Measurements from ENCODE around the gene IGF2. TPM values are rescaled to one million over a fixed set of nuclear protein-coding genes. Genes with fewer than 3 reads are reported as not detected.

IGF2 gene
- polyA plus RNA-seq, 1 donor (not counting 4 experiments of a cell fraction or from before 2014, with no cell fraction given) = not detected

DNA sequence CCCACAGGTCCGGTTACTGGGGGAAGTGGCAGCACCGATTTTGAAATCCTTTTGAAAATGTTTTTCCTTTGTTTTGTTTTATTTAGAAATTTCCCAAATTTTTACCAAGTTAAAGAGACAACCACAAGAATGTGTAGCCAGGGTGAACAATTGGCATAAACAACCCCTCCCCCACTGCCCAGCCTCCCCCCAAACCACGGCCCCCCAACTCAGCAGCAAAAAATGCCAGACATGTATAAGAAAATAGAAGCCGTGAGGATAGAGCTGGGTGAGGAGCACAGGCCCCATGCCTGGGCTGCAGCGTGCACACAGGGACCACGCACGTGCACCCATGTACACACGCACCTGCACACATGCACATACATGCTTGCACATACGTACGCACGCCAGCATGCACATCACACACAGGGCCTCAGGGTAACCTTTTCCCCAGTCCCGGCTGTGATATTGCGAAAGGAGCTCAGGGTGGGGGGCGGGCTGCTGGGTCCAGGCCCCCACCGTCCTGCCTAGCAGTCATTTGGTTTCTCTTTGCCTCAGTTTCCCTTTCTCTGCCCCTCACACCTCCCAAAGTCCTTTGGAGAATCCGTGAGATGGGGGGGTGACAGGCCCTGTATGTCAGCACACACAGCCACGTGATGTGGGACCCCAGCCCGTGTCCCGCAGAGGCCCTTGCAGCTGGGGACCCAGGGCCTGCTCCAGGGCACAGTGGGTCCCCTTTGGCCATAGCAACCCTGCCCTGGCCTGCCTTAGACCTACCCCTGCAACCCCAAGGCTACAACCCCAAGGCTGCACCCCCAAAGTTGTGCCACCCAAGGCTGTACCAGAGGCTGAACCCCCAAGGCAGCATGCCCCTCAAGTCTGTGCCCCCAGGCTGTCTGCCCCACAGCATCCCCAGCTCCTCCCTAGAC, 42.9 kb downstream of the IGF2 start:
- no peak overlapping the region for H3K9ac ChIP-seq (ENCODE audit: control insufficient read depth, extremely low read depth, insufficient read depth, low read length)
- no peaks in the 10 kb centered on the region for H3K9me1 ChIP-seq (ENCODE audit: control insufficient read depth, extremely low read depth, insufficient read depth, low read length)
- H2AFZ ChIP-seq (ENCODE audit: control insufficient read depth, low read length) = no peak overlapping the region
- no peaks in the 10 kb centered on the region for H3K36me3 ChIP-seq (ENCODE audit: control insufficient read depth in 2 of 2, extremely low read depth in 1 of 2, insufficient read depth in 2 of 2, low read length in 2 of 2)
- dilution Hi-C loops (cut with MboI; ENCODE audit: extremely low pct_ligation_motif_present, low sequenced_read_pairs) = no loop called here
- no peaks in the 10 kb centered on the region for H3K79me2 ChIP-seq (ENCODE audit: control insufficient read depth, insufficient read depth, low read length)
- H3K4me1 ChIP-seq (ENCODE audit: control insufficient read depth, extremely low read depth, insufficient read depth, low read length) = peaks cover 28% of the 10 kb centered on the region
- no peak overlapping the region for H3K4me3 ChIP-seq (ENCODE audit: control insufficient read depth in 2 of 3, extremely low read depth in 1 of 3, insufficient read depth in 2 of 3, low read depth in 1 of 3, low read length in 3 of 3)
- H3K27ac ChIP-seq (ENCODE audit: control insufficient read depth, insufficient read depth, low read length) = no peak overlapping the region
- DNase-seq (ENCODE audit: low read depth, low spot score) = no peak
- peaks cover 5% of the 10 kb centered on the region for H4K20me1 ChIP-seq (ENCODE audit: control insufficient read depth, extremely low read depth, insufficient read depth, low read length)
- peaks cover 83% of the 10 kb centered on the region for H3K27me3 ChIP-seq (ENCODE audit: control insufficient read depth, extremely low read depth, insufficient read depth, low read length)
- H3K4me2 ChIP-seq (ENCODE audit: control insufficient read depth, extremely low read depth, insufficient read depth, low read depth, low read length) = no peak overlapping the region
- no peak for TF ChIP-seq EZH2 (IDR thresholded peaks at IDR 0.05; ENCODE audit: low read length)
- TF ChIP-seq, protein P1, sequence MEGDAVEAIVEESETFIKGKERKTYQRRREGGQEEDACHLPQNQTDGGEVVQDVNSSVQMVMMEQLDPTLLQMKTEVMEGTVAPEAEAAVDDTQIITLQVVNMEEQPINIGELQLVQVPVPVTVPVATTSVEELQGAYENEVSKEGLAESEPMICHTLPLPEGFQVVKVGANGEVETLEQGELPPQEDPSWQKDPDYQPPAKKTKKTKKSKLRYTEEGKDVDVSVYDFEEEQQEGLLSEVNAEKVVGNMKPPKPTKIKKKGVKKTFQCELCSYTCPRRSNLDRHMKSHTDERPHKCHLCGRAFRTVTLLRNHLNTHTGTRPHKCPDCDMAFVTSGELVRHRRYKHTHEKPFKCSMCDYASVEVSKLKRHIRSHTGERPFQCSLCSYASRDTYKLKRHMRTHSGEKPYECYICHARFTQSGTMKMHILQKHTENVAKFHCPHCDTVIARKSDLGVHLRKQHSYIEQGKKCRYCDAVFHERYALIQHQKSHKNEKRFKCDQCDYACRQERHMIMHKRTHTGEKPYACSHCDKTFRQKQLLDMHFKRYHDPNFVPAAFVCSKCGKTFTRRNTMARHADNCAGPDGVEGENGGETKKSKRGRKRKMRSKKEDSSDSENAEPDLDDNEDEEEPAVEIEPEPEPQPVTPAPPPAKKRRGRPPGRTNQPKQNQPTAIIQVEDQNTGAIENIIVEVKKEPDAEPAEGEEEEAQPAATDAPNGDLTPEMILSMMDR (optimal IDR thresholded peaks at IDR 0.05 in 1 of 3, IDR thresholded peaks at IDR 0.05 in 1 of 3, conservative IDR thresholded peaks at IDR 0.05 in 1 of 3; ENCODE audit: extremely low read depth in 1 of 3, insufficient read depth in 2 of 3, low read length in 3 of 3) = no peak
- FAIRE-seq = no peak
- H3K9me3 ChIP-seq (ENCODE audit: control insufficient read depth, low read depth, low read length) = no peaks in the 10 kb centered on the region

DNA sequence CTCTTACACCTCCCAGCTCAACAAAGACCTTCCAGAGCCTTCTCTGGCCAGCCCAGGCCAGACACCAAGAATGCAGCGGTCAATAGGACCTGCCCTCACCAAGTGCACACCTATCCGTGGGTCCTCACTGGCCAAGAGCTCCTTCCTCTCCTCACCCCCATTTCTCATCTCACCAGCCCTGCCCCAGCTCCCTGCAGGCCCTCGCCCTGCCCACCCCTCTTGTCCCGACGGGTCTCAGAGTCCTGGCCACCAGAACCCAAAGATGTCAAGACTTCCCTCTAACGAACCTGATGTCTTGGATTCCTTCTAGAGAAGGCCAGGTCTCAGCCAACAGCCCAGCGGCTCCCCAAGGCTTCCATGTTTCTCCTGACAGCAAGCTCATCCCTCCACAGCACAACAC, 43.6 kb downstream of the IGF2 start:
- no peaks in the 10 kb centered on the region for H3K36me3 ChIP-seq (ENCODE audit: control insufficient read depth in 2 of 2, extremely low read depth in 1 of 2, insufficient read depth in 2 of 2, low read length in 2 of 2)
- H3K9me1 ChIP-seq (ENCODE audit: control insufficient read depth, extremely low read depth, insufficient read depth, low read length) = no peaks in the 10 kb centered on the region
- H3K4me3 ChIP-seq (ENCODE audit: control insufficient read depth in 2 of 3, extremely low read depth in 1 of 3, insufficient read depth in 2 of 3, low read depth in 1 of 3, low read length in 3 of 3) = no peak overlapping the region
- H3K79me2 ChIP-seq (ENCODE audit: control insufficient read depth, insufficient read depth, low read length) = no peaks in the 10 kb centered on the region
- H2AFZ ChIP-seq (ENCODE audit: control insufficient read depth, low read length) = no peak overlapping the region
- H3K4me2 ChIP-seq (ENCODE audit: control insufficient read depth, extremely low read depth, insufficient read depth, low read depth, low read length) = no peak overlapping the region
- TF ChIP-seq EZH2 (IDR thresholded peaks at IDR 0.05; ENCODE audit: low read length) = no peak
- peaks cover 5% of the 10 kb centered on the region for H4K20me1 ChIP-seq (ENCODE audit: control insufficient read depth, extremely low read depth, insufficient read depth, low read length)
- no peak overlapping the region for H3K9ac ChIP-seq (ENCODE audit: control insufficient read depth, extremely low read depth, insufficient read depth, low read length)
- no peak overlapping the region for H3K27ac ChIP-seq (ENCODE audit: control insufficient read depth, insufficient read depth, low read length)
- no peak for DNase-seq (ENCODE audit: low read depth, low spot score)
- no peak for FAIRE-seq
- H3K27me3 ChIP-seq (ENCODE audit: control insufficient read depth, extremely low read depth, insufficient read depth, low read length) = peaks cover 79% of the 10 kb centered on the region
- dilution Hi-C loops (cut with MboI; ENCODE audit: extremely low pct_ligation_motif_present, low sequenced_read_pairs) = no loop called here
- peaks cover 28% of the 10 kb centered on the region for H3K4me1 ChIP-seq (ENCODE audit: control insufficient read depth, extremely low read depth, insufficient read depth, low read length)
- no peaks in the 10 kb centered on the region for H3K9me3 ChIP-seq (ENCODE audit: control insufficient read depth, low read depth, low read length)
